K562 (cell line): Measurements from ENCODE around the gene CLEC1A.

ENCODE experiments used
- CBX2 ChIP-seq: fragments of 200-600 bp; sonication (generic); IDR thresholded peaks from one replicate; pipeline ENCODE4 v1.6.1; 2012; ENCODE audit warnings: mild to moderate bottlenecking, low read length, inconsistent platforms; ENCODE audit not compliant: insufficient read depth, poor library complexity, severe bottlenecking
- CC2D1A ChIP-seq: fragments of 450-650 bp; IDR thresholded peaks from 2 replicates; pipeline ENCODE4 v1.6.1; 2017; ENCODE audit warnings: mild to moderate bottlenecking
- E2F1 ChIP-seq: sonication (generic); formaldehyde crosslinking; IDR thresholded peaks from 2 replicates; pipeline ENCODE4 v1.8.1; 2023; ENCODE audit warnings: mild to moderate bottlenecking, missing genetic modification reagents, moderate library complexity
- GABPA ChIP-seq: fragments of 200-800 bp; sonication (Bioruptor generic); conservative IDR thresholded peaks from 2 replicates; pipeline ENCODE4 v1.6.1; 2016; ENCODE audit warnings: low read depth, missing genetic modification characterization, missing compliant biosample characterization
- MAFF ChIP-seq: IDR thresholded peaks from 2 replicates; pipeline ENCODE4 v1.6.1; 2012; ENCODE audit warnings: low read length, improper control_type of control experiment
- ZSCAN29 ChIP-seq: fragments of 450-650 bp; IDR thresholded peaks from 2 replicates; pipeline ENCODE4 v1.6.1; 2017
- TF ChIP-seq, protein P1 (sequence below): fragments of 250-450 bp; sonication (Bioruptor Pico); IDR thresholded peaks from 2 replicates; pipeline ENCODE4 v1.4.0; 2020; ENCODE audit warnings: mild to moderate bottlenecking
- TF ChIP-seq, protein P2 (sequence below): sonication (generic); formaldehyde crosslinking; IDR thresholded peaks from 2 replicates; pipeline ENCODE4 v1.8.1; 2023; ENCODE audit warnings: mild to moderate bottlenecking, missing genetic modification reagents
- TF ChIP-seq, protein P3 (sequence below), 3 experiments: IDR thresholded peaks in 2 of 3; conservative IDR thresholded peaks in 1 of 3; 2 replicates each; pipeline ENCODE4 v1.5.1; 2011 to 2012; ENCODE audit warnings: low read length in 3 of 3, mild to moderate bottlenecking in 3 of 3, control low read depth in 2 of 3, improper control_type of control experiment in 1 of 3, inconsistent platforms in 1 of 3, low read depth in 1 of 3, mixed read lengths in 1 of 3, moderate library complexity in 1 of 3; ENCODE audit not compliant: insufficient read depth in 2 of 3

DNA sequence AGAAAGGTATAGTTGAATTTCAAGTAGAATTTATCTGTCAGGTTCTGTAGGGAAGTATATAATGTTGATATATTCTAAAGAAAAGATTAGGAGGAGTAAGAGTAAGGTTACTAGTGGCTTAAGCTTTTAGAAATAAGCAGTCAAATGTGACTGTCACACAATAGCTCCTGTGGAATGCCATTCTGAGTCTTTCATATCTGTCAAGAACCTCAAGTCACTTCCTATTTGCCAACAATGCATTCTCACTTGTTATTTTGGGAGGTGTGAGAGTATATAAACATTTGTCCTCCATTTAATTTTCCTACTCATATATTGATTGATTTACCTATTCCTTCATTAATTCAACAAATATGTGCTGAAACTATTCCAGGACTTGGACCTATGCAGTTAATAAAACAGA is 56.6 kb downstream of the CLEC1A start:
- TF ChIP-seq CBX2 (no peak), ZSCAN29 (no peak), E2F1 (CRISPR knock-in tag) (no peak), CC2D1A (no peak), MAFF (no peak), GABPA (tag) (no peak)
- TF ChIP-seq, protein P1, sequence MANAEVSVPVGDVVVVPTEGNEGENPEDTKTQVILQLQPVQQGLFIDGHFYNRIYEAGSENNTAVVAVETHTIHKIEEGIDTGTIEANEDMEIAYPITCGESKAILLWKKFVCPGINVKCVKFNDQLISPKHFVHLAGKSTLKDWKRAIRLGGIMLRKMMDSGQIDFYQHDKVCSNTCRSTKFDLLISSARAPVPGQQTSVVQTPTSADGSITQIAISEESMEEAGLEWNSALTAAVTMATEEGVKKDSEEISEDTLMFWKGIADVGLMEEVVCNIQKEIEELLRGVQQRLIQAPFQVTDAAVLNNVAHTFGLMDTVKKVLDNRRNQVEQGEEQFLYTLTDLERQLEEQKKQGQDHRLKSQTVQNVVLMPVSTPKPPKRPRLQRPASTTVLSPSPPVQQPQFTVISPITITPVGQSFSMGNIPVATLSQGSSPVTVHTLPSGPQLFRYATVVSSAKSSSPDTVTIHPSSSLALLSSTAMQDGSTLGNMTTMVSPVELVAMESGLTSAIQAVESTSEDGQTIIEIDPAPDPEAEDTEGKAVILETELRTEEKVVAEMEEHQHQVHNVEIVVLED (CRISPR knock-in tag): no peak
- TF ChIP-seq, protein P2, sequence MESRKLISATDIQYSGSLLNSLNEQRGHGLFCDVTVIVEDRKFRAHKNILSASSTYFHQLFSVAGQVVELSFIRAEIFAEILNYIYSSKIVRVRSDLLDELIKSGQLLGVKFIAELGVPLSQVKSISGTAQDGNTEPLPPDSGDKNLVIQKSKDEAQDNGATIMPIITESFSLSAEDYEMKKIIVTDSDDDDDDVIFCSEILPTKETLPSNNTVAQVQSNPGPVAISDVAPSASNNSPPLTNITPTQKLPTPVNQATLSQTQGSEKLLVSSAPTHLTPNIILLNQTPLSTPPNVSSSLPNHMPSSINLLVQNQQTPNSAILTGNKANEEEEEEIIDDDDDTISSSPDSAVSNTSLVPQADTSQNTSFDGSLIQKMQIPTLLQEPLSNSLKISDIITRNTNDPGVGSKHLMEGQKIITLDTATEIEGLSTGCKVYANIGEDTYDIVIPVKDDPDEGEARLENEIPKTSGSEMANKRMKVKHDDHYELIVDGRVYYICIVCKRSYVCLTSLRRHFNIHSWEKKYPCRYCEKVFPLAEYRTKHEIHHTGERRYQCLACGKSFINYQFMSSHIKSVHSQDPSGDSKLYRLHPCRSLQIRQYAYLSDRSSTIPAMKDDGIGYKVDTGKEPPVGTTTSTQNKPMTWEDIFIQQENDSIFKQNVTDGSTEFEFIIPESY (CRISPR knock-in tag): no peak
- TF ChIP-seq, protein P3, sequence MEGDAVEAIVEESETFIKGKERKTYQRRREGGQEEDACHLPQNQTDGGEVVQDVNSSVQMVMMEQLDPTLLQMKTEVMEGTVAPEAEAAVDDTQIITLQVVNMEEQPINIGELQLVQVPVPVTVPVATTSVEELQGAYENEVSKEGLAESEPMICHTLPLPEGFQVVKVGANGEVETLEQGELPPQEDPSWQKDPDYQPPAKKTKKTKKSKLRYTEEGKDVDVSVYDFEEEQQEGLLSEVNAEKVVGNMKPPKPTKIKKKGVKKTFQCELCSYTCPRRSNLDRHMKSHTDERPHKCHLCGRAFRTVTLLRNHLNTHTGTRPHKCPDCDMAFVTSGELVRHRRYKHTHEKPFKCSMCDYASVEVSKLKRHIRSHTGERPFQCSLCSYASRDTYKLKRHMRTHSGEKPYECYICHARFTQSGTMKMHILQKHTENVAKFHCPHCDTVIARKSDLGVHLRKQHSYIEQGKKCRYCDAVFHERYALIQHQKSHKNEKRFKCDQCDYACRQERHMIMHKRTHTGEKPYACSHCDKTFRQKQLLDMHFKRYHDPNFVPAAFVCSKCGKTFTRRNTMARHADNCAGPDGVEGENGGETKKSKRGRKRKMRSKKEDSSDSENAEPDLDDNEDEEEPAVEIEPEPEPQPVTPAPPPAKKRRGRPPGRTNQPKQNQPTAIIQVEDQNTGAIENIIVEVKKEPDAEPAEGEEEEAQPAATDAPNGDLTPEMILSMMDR (IDR thresholded peaks at IDR 0.05 in 2 of 3, conservative IDR thresholded peaks at IDR 0.05 in 1 of 3; ENCODE audit: insufficient read depth in 2 of 3, low read depth in 1 of 3, low read length in 3 of 3): no peak
